Fibroblast of lung (primary cell): ENCODE measurements around the gene ARMH1. TPM values are rescaled to one million over a fixed set of nuclear protein-coding genes. Genes with fewer than 3 reads are reported as not detected.

Source experiments
- DNase-seq, 2 donors: peaks; one replicate each; pipeline versions ENCODE4 v3.0.0 to v3.0.0-alpha.2; 2010; ENCODE audit warnings: low read depth in 2 of 2
- H2AFZ ChIP-seq: 2 replicates; pipeline ENCODE4 v1.5.1; 2012; ENCODE audit warnings: low read length, control low read depth, inconsistent platforms
- H3K27ac ChIP-seq: 2 replicates; pipeline ENCODE4 v1.5.1; 2011; ENCODE audit warnings: low read length, control low read depth; ENCODE audit not compliant: insufficient read depth
- H3K27me3 ChIP-seq: 2 replicates; pipeline ENCODE4 v1.5.1; 2011; ENCODE audit warnings: mild to moderate bottlenecking, low read length; ENCODE audit not compliant: control insufficient read depth, insufficient read depth
- H3K36me3 ChIP-seq: 2 replicates; pipeline ENCODE4 v1.5.1; 2011; ENCODE audit warnings: low read length; ENCODE audit not compliant: control insufficient read depth, insufficient read depth
- H3K4me1 ChIP-seq: 2 replicates; pipeline ENCODE4 v1.5.1; 2011; ENCODE audit warnings: low read length; ENCODE audit not compliant: control insufficient read depth, insufficient read depth; ENCODE audit errors: extremely low read depth
- H3K4me2 ChIP-seq: 2 replicates; pipeline ENCODE4 v1.5.1; 2011; ENCODE audit warnings: low read length, control low read depth; ENCODE audit not compliant: insufficient read depth; ENCODE audit errors: extremely low read depth
- H3K4me3 ChIP-seq, 4 experiments: fragments of 200-600 bp in 1 of 4; sonication (generic) in 1 of 4; replicated peaks in 1 of 4; 2 replicates each; pipeline ENCODE4 v1.5.1; 2011 to 2016; ENCODE audit warnings: low read length in 4 of 4, low read depth in 3 of 4, mild to moderate bottlenecking in 3 of 4, control low read depth in 2 of 4, inconsistent platforms in 1 of 4, mixed read lengths in 1 of 4; ENCODE audit not compliant: insufficient read depth in 1 of 4; ENCODE audit errors: control extremely low read depth in 1 of 4
- H3K79me2 ChIP-seq: 2 replicates; pipeline ENCODE4 v1.5.1; 2012; ENCODE audit warnings: mild to moderate bottlenecking, low read length, inconsistent platforms; ENCODE audit not compliant: control insufficient read depth, insufficient read depth
- H3K9ac ChIP-seq: 2 replicates; pipeline ENCODE4 v1.5.1; 2011; ENCODE audit warnings: mild to moderate bottlenecking, low read length, control low read depth; ENCODE audit not compliant: insufficient read depth
- H3K9me3 ChIP-seq: 2 replicates; pipeline ENCODE4 v1.5.1; 2012; ENCODE audit warnings: low read depth, low read length; ENCODE audit not compliant: control insufficient read depth, insufficient read depth
- H4K20me1 ChIP-seq: 2 replicates; pipeline ENCODE4 v1.5.1; 2011; ENCODE audit warnings: low read length; ENCODE audit not compliant: control insufficient read depth, insufficient read depth; ENCODE audit errors: extremely low read depth
- EZH2 ChIP-seq: IDR thresholded peaks from 2 replicates; pipeline ENCODE4 v1.5.1; 2012; ENCODE audit warnings: low read length, control low read depth, mild to moderate bottlenecking; ENCODE audit errors: missing control alignments
- polyA plus RNA-seq, 2 donors: library from polyadenylated mRNA; depleted of rRNA in 1 of 2; stranded (reverse) in 1 of 2; unstranded in 1 of 2; fragments of >200 nt; gene quantifications; 2 replicates each; pipeline ENCODE4 v1.2.1, GENCODE V29; 2011 to 2012; ENCODE audit warnings: missing spikeins in 1 of 2
- total RNA-seq: library from RNA; depleted of rRNA; stranded (reverse); fragments of >200 nt; gene quantifications from 2 replicates; pipeline ENCODE4 v1.2.1, GENCODE V29; 2014
- TF ChIP-seq, protein P1 (sequence below), 2 donors: IDR thresholded peaks in 1 of 2; conservative IDR thresholded peaks in 1 of 2; 1 replicate in 1 of 2; 2 replicates in 1 of 2; pipeline ENCODE4 v1.5.1; 2011 to 2012; ENCODE audit warnings: low read length in 2 of 2, control low read depth in 1 of 2, inconsistent platforms in 1 of 2, low read depth in 1 of 2, mild to moderate bottlenecking in 1 of 2

ARMH1 gene
- total and polyA plus RNA-seq, 2 donors (not counting 1 experiment from before 2014, with no cell fraction given), result 2.4 to 6.4 TPM

DNA sequence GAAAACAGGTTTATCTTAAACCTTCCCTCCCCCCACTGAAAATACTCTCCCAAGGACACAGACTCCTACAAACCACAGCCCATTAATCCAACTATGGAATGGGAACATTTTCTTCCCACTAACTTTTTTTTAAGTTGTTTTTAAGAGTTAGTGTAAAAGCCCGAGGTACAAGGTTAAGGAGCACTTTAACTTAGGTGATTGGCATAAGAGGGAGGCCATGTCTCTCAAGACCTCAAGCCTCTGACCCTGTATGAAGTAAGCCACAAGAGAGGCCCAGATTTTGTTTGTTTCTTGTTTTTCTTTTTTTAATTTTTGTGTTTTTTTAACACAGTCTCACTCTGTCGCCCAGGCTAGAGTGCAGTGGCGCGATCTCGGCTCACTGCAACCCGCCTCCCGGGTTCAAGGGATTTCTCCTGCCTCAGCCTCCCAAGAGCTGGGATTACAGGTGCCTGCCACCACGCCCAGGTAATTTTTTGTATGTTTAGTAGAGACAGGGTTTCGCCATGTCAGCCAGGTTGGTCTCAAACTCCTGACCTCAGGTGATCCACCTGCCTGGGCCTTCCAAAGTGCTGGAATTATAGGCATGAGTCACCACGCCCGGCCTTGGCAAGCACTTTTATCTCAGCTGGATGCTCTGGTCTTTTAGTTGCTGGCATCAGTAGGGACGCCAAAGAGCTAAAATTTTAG lies 14.4 kb downstream of the ARMH1 start:
- H4K20me1 ChIP-seq, result no peaks in the 10 kb centered on the region

GRCh38 chr1:44689447-44689765 lies 14.9 kb downstream of the ARMH1 start:
- no peaks in the 10 kb centered on the region for H3K4me1 ChIP-seq
- no peaks in the 10 kb centered on the region for H3K9me3 ChIP-seq
- H2AFZ ChIP-seq, result no peak overlapping the region
- H3K4me3 ChIP-seq, result no peak overlapping the region
- H3K4me2 ChIP-seq, result no peak overlapping the region
- TF ChIP-seq EZH2, result no peak
- TF ChIP-seq, protein P1, sequence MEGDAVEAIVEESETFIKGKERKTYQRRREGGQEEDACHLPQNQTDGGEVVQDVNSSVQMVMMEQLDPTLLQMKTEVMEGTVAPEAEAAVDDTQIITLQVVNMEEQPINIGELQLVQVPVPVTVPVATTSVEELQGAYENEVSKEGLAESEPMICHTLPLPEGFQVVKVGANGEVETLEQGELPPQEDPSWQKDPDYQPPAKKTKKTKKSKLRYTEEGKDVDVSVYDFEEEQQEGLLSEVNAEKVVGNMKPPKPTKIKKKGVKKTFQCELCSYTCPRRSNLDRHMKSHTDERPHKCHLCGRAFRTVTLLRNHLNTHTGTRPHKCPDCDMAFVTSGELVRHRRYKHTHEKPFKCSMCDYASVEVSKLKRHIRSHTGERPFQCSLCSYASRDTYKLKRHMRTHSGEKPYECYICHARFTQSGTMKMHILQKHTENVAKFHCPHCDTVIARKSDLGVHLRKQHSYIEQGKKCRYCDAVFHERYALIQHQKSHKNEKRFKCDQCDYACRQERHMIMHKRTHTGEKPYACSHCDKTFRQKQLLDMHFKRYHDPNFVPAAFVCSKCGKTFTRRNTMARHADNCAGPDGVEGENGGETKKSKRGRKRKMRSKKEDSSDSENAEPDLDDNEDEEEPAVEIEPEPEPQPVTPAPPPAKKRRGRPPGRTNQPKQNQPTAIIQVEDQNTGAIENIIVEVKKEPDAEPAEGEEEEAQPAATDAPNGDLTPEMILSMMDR (conservative IDR thresholded peaks at IDR 0.05 in 1 of 2, IDR thresholded peaks at IDR 0.05 in 1 of 2; ENCODE audit: low read depth in 1 of 2, low read length in 2 of 2), result no peak
- H3K9ac ChIP-seq, result no peak overlapping the region
- no peak overlapping the region for H3K27ac ChIP-seq
- no peaks in the 10 kb centered on the region for H4K20me1 ChIP-seq
- no peaks in the 10 kb centered on the region for H3K27me3 ChIP-seq
- H3K79me2 ChIP-seq, result no peaks in the 10 kb centered on the region
- H3K36me3 ChIP-seq, result no peaks in the 10 kb centered on the region
- no peak for DNase-seq

More for the DNA sequence above, 14.4 kb downstream of the ARMH1 start:
- Histone ChIP-seq H3K27me3 (no peaks in the 10 kb centered on the region), H3K4me2 (no peak overlapping the region), H3K9ac (no peak overlapping the region), H3K4me3 (no peak overlapping the region), H3K36me3 (no peaks in the 10 kb centered on the region), H3K79me2 (no peaks in the 10 kb centered on the region), H3K27ac (no peak overlapping the region), H3K4me1 (no peaks in the 10 kb centered on the region), H2AFZ (no peak overlapping the region), H3K9me3 (no peaks in the 10 kb centered on the region)
- TF ChIP-seq, protein P1 (conservative IDR thresholded peaks at IDR 0.05 in 1 of 2, IDR thresholded peaks at IDR 0.05 in 1 of 2; ENCODE audit: low read depth in 1 of 2, low read length in 2 of 2), result no peak
- TF ChIP-seq EZH2, result no peak
- no peak for DNase-seq

DNA sequence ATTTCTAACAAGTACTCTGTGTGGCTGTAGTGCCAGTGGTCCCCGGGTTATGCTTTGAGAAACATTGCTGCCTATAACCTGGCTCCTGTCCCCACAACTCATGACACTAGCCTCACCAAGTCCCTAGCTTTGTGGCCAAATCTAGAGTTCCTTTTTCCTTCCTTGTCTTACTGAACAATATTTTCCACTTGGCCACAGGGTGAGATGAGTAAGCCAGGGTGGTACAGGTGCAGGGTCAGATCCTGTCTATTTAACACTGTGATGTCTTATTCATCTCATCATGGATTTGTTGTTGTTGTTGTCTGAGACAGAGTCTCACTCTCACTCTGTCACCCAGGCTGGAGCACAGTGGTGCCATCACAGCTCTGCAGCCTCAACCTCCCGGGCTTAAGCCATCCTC lies 18.6 kb downstream of the ARMH1 start:
- Histone ChIP-seq H3K9ac (no peak overlapping the region), H2AFZ (no peak overlapping the region), H3K4me3 (no peak overlapping the region), H3K9me3 (no peaks in the 10 kb centered on the region), H3K27ac (no peak overlapping the region), H3K4me2 (no peak overlapping the region), H3K79me2 (no peaks in the 10 kb centered on the region), H3K27me3 (no peaks in the 10 kb centered on the region), H3K36me3 (no peaks in the 10 kb centered on the region), H4K20me1 (no peaks in the 10 kb centered on the region), H3K4me1 (no peaks in the 10 kb centered on the region)
- no peak for DNase-seq
- TF ChIP-seq EZH2, result no peak
- TF ChIP-seq, protein P1 (conservative IDR thresholded peaks at IDR 0.05 in 1 of 2, IDR thresholded peaks at IDR 0.05 in 1 of 2; ENCODE audit: low read depth in 1 of 2, low read length in 2 of 2), result no peak
